Astrocyte (in vitro differentiated cells and primary cell): Measurements from ENCODE around the gene ATP5MC2. TPM values are rescaled to one million over a fixed set of nuclear protein-coding genes. Genes with fewer than 3 reads are reported as not detected.
"Not testable (repeated sequence)": the region's sequence is repeated elsewhere in the genome, so short reads cannot be mapped to it uniquely, and the experiment has no call there.

Experiments
- DNase-seq: peaks from one replicate; pipeline ENCODE4 v3.0.0-alpha.2; 2010; ENCODE audit warnings: low read depth
- FAIRE-seq: peaks from 2 replicates; lab custom pipeline; 2011; peaks lifted over from hg19 to GRCh38; lab: Jason Lieb, UNC
- H2AFZ ChIP-seq: 2 replicates; pipeline ENCODE4 v1.6.0; 2012; ENCODE audit warnings: low read depth, low read length, inconsistent platforms
- H3K27ac ChIP-seq: 2 replicates; pipeline ENCODE4 v1.5.1; 2011; ENCODE audit warnings: low read depth, low read length, inconsistent platforms
- H3K27me3 ChIP-seq: 2 replicates; pipeline ENCODE4 v1.6.0; 2011; ENCODE audit warnings: low read length, inconsistent platforms; ENCODE audit not compliant: insufficient read depth
- H3K36me3 ChIP-seq: 2 replicates; pipeline ENCODE4 v1.5.1; 2011; ENCODE audit warnings: low read length, inconsistent platforms; ENCODE audit not compliant: insufficient read depth
- H3K4me1 ChIP-seq: 2 replicates; pipeline ENCODE4 v1.5.1; 2011; ENCODE audit warnings: low read length, inconsistent platforms; ENCODE audit not compliant: insufficient read depth
- H3K4me2 ChIP-seq: 2 replicates; pipeline ENCODE4 v1.6.0; 2012; ENCODE audit warnings: low read length, inconsistent platforms
- H3K4me3 ChIP-seq: 2 replicates; pipeline ENCODE4 v1.5.1; 2011; ENCODE audit warnings: low read depth, mild to moderate bottlenecking, low read length, inconsistent platforms; ENCODE audit not compliant: insufficient read depth
- H3K79me2 ChIP-seq: 2 replicates; pipeline ENCODE4 v1.6.0; 2012; ENCODE audit warnings: mild to moderate bottlenecking, low read length, inconsistent platforms; ENCODE audit not compliant: insufficient read depth
- H3K9ac ChIP-seq: 2 replicates; pipeline ENCODE4 v1.6.0; 2012; ENCODE audit warnings: mild to moderate bottlenecking, low read length, inconsistent platforms
- H3K9me3 ChIP-seq: 2 replicates; pipeline ENCODE4 v1.5.1; 2012; ENCODE audit warnings: low read depth, mild to moderate bottlenecking, low read length, inconsistent platforms; ENCODE audit not compliant: insufficient read depth
- H4K20me1 ChIP-seq: 2 replicates; pipeline ENCODE4 v1.6.0; 2012; ENCODE audit warnings: low read length, inconsistent platforms; ENCODE audit not compliant: insufficient read depth
- H3K27ac Mint-ChIP-seq: one replicate; pipeline ENCODE4 v1.8.0; 2021; ENCODE audit warnings: mild to moderate bottlenecking, mixed read lengths; ENCODE audit not compliant: unreplicated experiment
- H3K27me3 Mint-ChIP-seq: one replicate; pipeline ENCODE4 v1.8.0; 2021; ENCODE audit warnings: low read depth, mixed read lengths; ENCODE audit not compliant: unreplicated experiment
- H3K36me3 Mint-ChIP-seq: one replicate; pipeline ENCODE4 v1.8.0; 2021; ENCODE audit warnings: low read depth, mixed read lengths; ENCODE audit not compliant: unreplicated experiment
- H3K4me1 Mint-ChIP-seq: one replicate; pipeline ENCODE4 v1.8.0; 2021; ENCODE audit warnings: low read depth, mixed read lengths; ENCODE audit not compliant: unreplicated experiment
- H3K4me3 Mint-ChIP-seq: one replicate; pipeline ENCODE4 v1.8.0; 2021; ENCODE audit warnings: mild to moderate bottlenecking, moderate library complexity, mixed read lengths; ENCODE audit not compliant: unreplicated experiment
- H3K9me3 Mint-ChIP-seq: one replicate; pipeline ENCODE4 v1.8.0; 2021; ENCODE audit warnings: mild to moderate bottlenecking, mixed read lengths; ENCODE audit not compliant: unreplicated experiment
- EZH2 ChIP-seq: IDR thresholded peaks from 2 replicates; pipeline ENCODE4 v1.6.1; 2012; ENCODE audit warnings: mild to moderate bottlenecking, low read length, inconsistent platforms; ENCODE audit not compliant: insufficient read depth
- total RNA-seq: library from RNA; stranded (reverse); gene quantifications from 2 replicates; pipeline ENCODE4 v1.2.1, GENCODE V29; 2021
- TF ChIP-seq, protein P1 (sequence below): IDR thresholded peaks from 2 replicates; pipeline ENCODE4 v1.5.1; 2011; ENCODE audit warnings: low read depth, mild to moderate bottlenecking, inconsistent platforms, low read length, moderate library complexity; ENCODE audit not compliant: insufficient read depth

The ATP5MC2 gene
- total RNA-seq, 1 donor from 2014 or later: 237 TPM

DNA sequence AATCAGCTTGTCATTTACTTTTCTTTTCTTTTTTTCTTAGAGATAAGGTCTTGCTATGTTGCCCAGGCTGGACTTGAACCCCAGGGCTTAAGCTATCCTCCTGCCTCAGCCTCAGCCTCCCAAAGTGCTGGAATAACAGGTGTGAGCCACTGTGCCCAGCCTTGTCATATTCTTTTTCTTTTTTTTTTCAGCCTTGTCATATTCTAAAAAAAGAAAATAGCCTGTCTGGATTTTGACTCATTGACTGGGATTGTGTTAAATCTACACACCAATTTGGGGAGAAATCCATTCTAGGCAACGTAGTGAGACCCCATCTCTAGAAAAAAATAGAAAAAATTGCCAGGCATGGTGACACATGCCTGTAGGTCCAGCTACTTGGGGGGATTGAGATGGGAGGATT lies 24.1 kb downstream of the ATP5MC2 start:
- peaks cover 2% of the 10 kb centered on the region for H3K27me3 Mint-ChIP-seq

DNA sequence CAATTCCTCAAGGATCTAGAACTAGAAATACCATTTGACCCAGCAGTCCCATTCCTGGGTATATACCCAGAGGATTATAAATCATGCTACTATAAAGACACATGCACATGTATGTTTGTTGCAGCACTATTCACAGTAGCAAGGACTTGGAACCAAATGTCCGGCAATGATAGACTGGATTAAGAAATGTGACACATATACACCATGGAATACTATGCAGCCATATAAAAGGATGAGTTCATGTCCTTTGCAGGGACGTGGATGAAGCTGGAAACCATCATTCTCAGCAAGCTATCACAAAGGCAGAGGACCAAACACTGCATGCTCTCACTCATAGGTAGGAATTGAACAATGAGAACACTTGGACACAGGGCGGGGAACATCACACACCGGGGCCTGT lies 29.6 kb downstream of the ATP5MC2 start:
- H3K27me3 ChIP-seq, H3K9me3 Mint-ChIP-seq, H3K9ac ChIP-seq, H3K27ac ChIP-seq, H3K4me1 Mint-ChIP-seq, H3K27me3 Mint-ChIP-seq, H3K4me3 Mint-ChIP-seq, H2AFZ ChIP-seq, H3K36me3 ChIP-seq, FAIRE-seq, H4K20me1 ChIP-seq, H3K4me1 ChIP-seq, H3K36me3 Mint-ChIP-seq, H3K27ac Mint-ChIP-seq, DNase-seq, H3K4me3 ChIP-seq, H3K79me2 ChIP-seq, H3K9me3 ChIP-seq, H3K4me2 ChIP-seq: not testable (repeated sequence)

More for the DNA sequence above, 24.1 kb downstream of the ATP5MC2 start:
- Histone ChIP-seq H3K27me3 (no peaks in the 10 kb centered on the region), H3K9ac (peak overlapping the region; percentile 58), H3K9me3 (no peaks in the 10 kb centered on the region), H3K36me3 (no peaks in the 10 kb centered on the region), H3K27ac (peak overlapping the region; percentile 74), H3K4me3 (no peak overlapping the region), H3K4me1 (peaks cover 14% of the 10 kb centered on the region), H4K20me1 (no peaks in the 10 kb centered on the region), H2AFZ (no peak overlapping the region), H3K4me2 (peak overlapping the region; percentile 58), H3K79me2 (no peaks in the 10 kb centered on the region)
- Mint-ChIP-seq H3K4me3 (no peak overlapping the region), H3K36me3 (no peaks in the 10 kb centered on the region), H3K9me3 (no peaks in the 10 kb centered on the region), H3K27ac (peak overlapping the region; percentile 62), H3K4me1 (peaks cover 7% of the 10 kb centered on the region)
- FAIRE-seq (no peak), DNase-seq (peak; percentile 26)
- no peak for TF ChIP-seq EZH2
- TF ChIP-seq, protein P1, sequence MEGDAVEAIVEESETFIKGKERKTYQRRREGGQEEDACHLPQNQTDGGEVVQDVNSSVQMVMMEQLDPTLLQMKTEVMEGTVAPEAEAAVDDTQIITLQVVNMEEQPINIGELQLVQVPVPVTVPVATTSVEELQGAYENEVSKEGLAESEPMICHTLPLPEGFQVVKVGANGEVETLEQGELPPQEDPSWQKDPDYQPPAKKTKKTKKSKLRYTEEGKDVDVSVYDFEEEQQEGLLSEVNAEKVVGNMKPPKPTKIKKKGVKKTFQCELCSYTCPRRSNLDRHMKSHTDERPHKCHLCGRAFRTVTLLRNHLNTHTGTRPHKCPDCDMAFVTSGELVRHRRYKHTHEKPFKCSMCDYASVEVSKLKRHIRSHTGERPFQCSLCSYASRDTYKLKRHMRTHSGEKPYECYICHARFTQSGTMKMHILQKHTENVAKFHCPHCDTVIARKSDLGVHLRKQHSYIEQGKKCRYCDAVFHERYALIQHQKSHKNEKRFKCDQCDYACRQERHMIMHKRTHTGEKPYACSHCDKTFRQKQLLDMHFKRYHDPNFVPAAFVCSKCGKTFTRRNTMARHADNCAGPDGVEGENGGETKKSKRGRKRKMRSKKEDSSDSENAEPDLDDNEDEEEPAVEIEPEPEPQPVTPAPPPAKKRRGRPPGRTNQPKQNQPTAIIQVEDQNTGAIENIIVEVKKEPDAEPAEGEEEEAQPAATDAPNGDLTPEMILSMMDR: no peak

DNA sequence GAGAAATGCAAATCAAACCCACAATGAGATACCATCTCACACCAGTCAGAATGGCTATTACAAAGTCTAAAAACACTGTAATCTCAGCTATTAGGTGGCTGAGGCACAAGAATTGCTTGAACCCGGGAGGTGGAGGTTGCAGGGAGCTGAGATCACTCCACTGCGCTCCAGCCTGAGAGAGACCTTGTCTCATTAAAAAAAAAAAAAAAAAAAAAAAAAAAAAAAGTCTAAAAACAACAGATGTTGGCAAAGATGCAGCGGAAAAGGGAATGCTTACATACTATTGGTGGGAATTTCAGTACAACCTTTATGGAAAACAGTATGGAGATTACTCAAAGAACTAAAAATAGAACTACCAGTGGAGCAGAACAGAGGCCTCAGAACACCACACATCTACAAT lies 30.7 kb downstream of the ATP5MC2 start:
- no peak overlapping the region for H2AFZ ChIP-seq
- H3K36me3 Mint-ChIP-seq: no peaks in the 10 kb centered on the region
- no peaks in the 10 kb centered on the region for H3K36me3 ChIP-seq
- H3K27me3 Mint-ChIP-seq: peaks cover 2% of the 10 kb centered on the region
- FAIRE-seq: no peak
- H4K20me1 ChIP-seq: no peaks in the 10 kb centered on the region
- peaks cover 3% of the 10 kb centered on the region for H3K9me3 Mint-ChIP-seq
- H3K9me3 ChIP-seq: no peaks in the 10 kb centered on the region
- H3K4me3 ChIP-seq: no peak overlapping the region
- DNase-seq: peak; percentile 80
- no peak for TF ChIP-seq EZH2
- TF ChIP-seq, protein P1: no peak
- no peak overlapping the region for H3K4me3 Mint-ChIP-seq
- no peaks in the 10 kb centered on the region for H3K79me2 ChIP-seq
- H3K4me1 ChIP-seq: no peaks in the 10 kb centered on the region
- H3K27ac ChIP-seq: peak overlapping the region; percentile 25
- H3K9ac ChIP-seq: peak overlapping the region; percentile 23
- H3K27me3 ChIP-seq: no peaks in the 10 kb centered on the region
- H3K4me1 Mint-ChIP-seq: no peaks in the 10 kb centered on the region
- H3K27ac Mint-ChIP-seq: no peak overlapping the region
- H3K4me2 ChIP-seq: peak overlapping the region; percentile 22
